GM18867 (cell line): ENCODE results near the gene ETS1.
"Not testable (repeated sequence)": the region's sequence is repeated elsewhere in the genome, so short reads cannot be mapped to it uniquely, and the experiment has no call there.

Experiments
- ATAC-seq: cut with Tn5 transposase; IDR thresholded peaks from one replicate; pipeline ENCODE4 v1.9.1; 2021; ENCODE audit warnings: mild to moderate bottlenecking, moderate library complexity; ENCODE audit not compliant: unreplicated experiment

ETS1 gene

DNA sequence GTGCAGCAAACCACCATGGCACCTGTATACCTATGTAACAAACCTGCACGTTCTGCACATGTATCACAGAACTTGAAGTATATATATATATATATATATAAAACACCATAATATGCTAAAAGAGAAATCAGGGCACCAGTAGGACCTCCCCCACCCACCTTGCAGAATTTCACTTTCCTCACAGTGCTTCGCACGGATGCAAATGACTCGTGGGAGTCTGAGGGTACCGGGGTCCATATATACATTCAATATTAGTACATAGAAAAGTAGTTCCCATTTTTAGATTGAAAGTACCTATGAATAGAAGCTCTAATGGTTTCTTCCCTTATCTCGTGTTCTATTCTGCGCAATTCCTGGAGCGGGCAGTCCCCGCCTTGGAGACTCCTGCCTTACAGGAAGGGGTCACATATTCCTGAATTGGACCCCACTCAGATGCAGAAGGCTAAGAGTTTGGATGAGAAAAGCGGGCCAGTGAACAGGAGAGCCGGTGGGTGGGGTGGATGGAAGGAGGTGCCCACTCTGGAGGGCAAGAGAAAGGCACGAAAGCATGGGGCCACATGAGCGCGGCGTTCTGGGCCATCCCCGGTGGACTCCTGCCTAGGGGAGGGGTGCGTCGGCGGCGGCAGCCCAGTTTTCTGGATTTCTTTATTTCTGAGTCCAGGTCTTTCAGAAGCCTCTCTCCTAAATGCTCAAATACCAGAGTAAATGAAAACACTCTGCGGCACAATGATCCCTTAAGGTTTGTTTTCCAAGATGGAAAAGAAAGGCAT, 136.3 kb downstream of the ETS1 start:
- ATAC-seq: no peak

DNA sequence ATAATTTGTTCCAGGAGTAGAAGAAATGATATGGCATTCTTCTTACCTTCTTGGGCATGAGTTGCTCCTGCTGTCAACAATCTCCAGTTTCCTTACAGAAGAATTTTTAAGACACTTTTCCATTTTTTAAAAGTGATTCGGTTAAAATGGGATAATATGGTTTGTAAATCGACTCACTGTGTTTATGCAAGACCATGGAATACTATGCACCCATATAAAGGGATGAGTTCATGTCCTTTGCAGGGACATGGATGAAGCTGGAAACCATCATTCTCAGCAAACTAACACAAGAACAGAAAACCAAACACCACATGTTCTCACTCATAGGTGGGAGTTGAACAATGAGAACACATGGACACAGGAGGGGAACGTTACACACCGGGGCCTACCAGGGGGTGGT, 136.9 kb downstream of the ETS1 start:
- not testable (repeated sequence) for ATAC-seq

DNA sequence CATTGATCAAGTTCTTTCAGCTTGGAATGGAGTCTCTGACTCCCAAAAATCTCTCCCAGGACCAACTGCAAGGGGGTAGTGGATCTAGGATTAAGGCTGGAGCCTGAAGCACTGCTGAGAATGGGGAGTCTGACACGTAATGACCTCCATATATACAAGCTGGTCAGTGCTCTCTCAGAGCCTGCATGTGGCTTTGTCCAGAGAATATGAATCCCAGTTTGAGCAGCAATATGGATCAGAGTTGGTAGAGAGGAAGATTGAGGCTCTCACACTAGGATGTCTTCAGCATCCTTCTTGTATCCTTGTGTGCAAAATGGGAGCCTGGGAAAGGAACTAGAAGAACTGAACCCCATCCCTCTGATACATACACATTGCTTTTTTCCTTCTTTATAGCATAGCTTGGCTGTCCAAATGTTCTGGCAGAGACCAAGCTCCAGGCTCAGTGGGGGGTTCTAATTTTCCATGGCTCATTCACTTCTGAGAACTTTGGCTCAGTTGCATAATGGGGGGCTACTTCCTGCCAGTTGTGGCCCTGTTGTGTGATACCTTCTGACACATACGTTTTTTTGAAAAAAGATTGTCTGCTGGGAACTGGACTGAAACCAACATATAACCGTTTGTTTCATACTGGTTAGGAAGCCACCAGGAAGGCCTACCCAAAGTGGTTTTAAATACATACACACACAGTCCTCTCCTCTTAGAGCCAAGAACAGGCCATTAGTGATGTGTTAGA, 138.2 kb downstream of the ETS1 start:
- no peak for ATAC-seq

DNA sequence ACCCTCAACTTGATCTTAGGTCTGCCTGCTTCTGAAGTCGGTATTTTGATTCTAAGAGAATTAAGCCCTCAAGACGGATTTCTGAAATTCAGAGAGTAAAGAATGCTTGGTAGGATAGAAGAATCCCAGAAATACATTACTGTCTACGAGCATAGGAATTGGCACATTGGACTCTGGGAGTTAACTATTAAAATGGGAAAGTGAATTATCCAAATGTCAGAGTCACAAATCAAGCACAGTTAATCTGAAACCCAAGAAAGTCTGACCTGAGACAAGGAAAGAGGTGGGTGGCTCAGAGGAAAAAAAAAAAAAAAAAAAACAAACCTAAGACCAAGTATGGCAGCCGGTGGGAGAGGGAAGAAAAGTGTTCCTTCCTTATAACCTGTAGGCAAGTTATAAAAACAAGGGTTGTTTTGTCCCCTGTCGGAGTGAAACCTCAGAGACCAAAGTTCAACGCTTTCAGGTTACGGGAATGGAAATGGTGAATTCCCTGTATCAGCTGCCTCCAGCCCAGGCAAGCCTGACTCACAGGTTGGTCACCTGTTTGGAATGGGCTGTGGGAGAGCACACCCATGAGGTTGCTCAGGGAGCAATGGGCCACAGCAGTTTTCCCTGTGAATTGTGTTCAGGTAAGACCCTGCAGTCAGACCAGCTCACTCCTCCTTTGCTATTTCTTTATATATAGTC, 139.0 kb downstream of the ETS1 start:
- ATAC-seq: no peak

DNA sequence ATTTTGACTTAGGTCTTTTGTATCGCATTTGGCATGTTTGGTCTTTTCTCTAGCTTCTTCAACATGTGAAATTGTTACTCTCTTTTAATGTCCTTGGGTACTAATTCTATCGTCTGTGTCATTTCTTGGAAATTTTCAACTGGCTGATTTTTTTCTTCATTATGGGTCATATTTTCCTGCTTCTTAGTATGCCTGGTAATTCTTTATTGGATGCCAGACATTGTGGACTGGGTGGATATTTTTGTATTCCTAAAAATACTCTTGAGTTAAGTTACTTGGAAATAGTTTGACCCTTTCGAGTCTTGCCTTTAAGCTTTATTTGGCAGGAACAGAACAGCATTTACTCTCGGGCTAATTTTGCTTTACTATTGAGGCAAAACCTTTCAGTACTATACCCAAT, 140.1 kb downstream of the ETS1 start:
- ATAC-seq: no peak

DNA sequence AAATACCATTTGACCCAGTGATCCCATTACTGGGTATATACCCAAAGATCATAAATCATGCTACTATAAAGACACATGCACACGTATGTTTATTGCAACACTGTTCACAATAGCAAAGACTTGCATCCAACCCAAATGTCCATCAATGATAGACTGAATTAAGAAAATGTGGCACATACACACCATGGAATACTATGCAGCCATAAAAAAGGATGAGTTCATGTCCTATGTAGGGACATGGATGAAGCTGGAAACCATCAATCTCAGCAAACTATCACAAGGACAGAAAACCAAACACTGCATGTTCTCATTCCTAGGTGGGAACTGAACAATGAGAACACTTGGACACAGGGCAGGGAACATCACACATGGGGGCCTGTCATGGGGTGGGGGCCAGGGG, 141.4 kb downstream of the ETS1 start:
- not testable (repeated sequence) for ATAC-seq

DNA sequence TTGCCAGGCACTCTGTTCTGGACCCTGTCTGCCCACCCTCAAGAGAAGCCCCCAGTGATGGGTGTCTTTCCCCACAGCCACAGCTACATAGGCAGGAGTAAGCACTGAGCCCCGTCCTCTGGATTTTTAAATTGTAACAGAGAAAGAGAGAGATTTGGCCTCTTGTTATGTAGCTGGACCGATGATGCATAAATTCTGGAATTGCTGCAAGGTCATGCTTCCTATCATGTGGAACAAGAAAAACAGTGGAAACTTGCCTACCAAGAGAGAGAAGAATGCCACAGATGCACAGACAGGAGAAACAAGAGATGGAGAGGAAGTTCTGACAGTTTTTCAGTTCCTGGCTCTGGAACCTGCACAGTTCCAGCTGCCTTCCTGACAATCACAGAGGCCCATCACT, 150.2 kb downstream of the ETS1 start:
- ATAC-seq: no peak

DNA sequence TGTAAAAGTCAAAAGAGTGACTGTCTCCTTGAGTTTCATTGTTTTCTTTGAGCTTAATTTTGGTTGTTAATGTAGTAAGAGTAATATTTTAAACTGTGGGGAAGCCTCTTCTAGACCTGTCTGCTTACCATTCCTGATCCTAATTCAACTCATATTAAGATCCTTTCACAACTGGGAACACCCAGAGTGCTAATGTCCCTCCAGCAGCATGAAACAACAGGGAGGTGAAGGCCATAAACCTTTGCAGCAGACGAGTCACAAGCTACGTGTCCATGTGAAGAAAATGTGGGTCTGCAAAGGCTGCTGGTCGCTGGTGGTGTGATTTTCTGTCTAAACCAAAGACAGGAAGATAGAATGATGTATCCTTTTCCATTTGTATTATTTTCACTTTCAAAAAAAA, 152.5 kb downstream of the ETS1 start:
- ATAC-seq: no peak

DNA sequence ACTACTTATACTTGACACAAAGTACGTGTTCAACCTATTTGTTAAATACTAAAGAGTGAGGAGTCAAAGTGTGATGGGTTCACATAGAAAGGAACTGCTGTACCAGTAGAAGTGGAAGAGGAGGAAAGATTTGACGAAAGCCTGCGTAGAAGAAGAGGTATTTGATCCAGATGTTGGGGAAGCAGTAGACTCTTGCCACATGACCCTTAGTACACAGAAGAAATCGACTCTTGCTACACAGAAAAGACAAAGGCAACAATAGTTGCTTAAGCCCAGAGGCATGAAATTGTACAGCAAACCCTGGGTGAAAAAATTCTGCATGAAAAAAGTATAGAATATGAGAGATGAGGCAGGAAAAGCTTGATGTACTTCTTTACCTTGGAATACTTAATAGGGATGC, 152.9 kb downstream of the ETS1 start:
- ATAC-seq: no peak

DNA sequence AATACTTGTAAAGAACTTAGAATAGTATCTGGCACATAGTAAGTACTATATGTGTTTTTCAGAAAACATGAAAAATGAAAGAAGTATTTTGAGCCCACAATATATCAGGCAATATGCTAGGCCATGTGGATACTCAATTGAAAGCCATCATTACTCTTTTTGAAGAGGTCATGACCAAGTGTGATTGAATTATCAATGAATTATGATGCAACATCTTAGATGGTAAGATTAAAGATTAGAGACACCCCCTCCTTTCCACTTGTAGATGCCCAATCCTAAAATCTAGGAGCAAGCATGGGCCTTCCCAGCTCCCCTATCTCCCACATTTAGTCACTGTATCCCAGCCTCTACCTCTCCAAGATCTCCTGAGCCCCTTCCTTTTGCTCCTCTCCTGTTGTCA, 154.4 kb downstream of the ETS1 start:
- ATAC-seq: no peak

DNA sequence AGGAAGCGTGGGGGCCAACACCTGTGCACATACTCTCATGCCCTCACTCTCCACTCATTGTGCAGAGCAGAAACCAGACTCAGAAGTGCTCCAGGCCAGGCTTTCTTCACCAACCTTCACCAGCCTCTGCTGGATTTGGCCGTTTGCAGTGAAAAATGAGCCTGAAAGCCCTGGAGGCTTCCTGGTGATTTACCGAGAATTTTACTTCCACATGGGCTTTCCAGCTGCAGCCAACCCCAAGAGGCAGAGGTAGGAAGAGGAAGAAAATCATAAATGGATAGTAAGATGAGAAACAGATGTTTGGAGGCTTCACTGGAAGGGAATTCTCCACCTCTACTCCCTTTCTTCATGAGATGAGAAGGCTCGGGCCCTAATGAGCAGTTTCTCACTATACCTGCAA, 155.4 kb downstream of the ETS1 start:
- ATAC-seq: no peak

DNA sequence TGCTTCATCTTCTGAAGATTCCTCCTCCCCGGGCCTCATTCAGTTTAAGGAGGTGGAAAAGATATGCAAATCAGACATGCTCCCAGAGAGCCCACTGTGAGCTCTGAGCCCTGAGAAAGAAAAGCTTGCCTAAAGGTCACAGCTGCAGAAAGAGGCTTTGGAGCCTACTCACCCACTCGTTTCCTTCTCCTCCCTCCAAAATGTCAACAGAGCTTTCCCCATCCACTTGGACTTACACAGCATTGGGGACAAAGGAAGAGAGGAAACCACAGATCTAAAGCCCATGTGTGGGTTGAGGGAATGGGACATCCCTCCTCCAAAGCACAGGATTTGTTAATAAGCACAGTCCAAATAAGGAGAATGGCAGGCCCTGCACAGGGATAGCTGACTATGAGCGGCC, 158.4 kb downstream of the ETS1 start:
- no peak for ATAC-seq

DNA sequence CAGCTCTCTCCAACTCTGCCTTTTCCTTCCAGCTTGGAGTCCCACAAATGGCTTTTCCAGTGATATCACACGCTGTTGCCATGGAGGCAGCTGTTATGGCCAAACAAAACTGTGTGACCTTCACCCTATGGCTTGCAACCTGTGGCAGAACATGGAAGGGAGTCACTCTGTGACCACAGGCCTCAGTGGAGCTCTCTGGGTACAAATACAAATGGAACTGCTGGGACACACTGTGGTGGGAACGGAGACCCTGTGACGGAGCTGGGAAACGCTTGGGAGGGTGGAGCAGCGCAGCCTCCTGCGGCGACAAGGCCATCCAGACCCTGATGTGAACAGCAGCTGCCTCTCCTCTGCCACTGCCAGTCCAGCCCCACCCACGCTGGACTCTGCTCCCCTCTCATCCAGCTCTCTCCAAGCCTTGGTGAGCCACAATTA, 162.5 kb downstream of the ETS1 start:
- ATAC-seq: no peak

DNA sequence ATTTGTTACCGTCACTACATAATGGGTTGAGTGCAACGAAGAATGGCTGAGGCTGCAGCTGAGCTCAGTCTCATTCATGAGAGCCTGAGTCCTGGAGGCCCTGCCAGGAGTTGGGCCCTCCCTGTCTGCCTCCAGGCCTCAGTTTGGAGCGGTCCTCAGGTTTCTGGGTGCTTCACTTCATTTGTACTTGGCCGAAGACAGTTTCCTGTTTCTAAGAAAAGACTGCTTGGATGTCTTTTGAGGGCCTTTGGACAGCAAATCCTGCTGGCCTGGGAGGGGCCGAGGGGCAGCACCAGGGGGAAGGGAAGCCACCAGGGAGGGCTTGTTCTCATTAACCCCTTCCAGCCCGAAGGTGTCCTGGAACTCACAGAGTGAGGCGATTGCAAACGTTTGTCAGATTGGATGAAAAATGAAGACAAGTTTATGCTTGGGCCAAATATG, 163.1 kb downstream of the ETS1 start:
- ATAC-seq: no peak

DNA sequence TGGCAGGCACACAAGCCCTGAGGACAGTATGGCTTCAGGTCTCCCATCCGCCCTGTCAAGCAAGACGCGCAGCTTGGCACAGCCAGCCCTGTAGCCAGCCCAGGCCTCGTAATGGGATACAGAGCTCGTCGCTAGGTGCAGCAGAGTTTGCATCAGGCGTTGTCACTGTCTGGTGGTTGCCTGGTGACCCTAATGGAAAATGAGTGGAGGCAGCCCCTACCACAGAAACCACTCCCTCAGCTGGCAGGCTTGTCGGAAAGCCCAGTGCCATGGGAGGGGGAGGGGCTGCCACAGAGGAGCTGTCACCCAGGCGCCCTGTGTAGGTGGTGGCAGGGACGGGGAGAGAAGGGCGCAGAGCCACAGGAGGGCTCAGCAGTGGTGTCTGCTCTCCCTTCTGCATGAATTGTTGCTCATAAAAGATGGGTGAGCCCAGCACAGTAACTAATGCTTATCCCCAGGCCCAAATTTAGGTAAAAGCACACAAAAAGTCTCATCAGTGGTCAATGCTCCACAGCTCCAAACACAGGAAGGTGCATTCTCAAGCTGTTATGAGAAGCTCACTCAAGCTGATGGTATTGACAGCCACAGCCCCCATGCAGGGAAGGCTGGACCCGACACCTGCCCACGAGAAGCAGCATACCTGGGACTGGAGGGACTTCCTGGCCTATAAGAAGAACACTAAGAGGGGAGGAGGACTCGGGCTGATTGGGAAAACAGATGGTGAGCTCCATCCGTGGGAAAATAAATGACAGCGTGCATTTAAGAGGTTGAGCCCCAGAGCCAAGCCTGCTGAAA, 164.6 kb downstream of the ETS1 start:
- no peak for ATAC-seq

DNA sequence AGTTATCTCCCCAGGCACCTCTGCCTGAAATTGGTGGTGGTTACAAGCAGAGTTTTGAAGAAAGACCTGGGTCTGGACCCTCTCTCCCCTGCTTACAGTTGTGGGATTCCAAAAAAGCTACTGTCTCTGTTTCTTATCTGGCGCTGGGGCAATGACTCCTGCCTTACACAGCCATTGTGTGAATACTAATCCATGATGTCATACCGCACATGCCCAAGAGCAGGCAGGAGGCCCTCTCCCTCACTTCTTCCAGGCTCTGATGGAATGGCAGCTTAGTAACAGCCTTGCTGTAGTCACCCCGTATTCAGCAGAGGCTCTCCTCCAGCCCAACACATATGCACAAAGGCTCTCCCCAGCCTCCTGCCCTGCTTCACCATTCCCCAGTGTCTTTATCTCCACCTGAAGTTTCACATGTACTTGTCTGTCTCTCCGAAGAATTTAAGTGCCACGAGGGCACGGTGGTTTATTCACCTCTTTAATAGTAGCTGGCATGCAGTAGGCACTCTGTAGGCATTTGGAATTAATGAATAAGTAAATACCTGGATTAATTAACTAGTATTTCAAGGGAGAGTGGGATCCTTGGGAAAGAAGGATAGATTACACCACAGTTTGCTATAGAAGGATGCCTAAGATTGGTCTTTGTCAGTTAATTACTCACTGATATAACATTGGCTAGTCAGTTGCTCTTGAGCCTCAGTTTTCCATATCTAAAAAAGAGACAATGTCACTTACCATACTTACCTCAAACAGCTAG, 165.6 kb downstream of the ETS1 start:
- no peak for ATAC-seq

DNA sequence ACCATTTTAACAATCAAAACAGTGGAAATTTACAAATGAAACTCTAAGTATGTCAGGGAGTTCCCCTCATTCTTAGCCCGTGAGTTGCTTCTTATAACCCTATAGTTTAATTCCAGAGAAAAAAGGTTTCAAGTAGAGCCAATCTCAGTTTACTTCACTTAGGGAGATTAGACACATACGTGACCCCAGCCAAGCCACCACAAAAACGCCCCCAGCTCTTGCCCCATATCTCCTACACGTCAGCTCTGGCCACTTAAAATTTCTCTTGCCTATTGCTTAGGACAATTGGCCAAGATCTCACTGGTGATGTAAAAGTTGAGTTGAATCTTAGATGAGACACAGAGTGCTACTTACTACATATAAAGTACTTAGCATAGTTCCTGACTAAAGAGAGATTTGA, 166.4 kb downstream of the ETS1 start:
- ATAC-seq: no peak

DNA sequence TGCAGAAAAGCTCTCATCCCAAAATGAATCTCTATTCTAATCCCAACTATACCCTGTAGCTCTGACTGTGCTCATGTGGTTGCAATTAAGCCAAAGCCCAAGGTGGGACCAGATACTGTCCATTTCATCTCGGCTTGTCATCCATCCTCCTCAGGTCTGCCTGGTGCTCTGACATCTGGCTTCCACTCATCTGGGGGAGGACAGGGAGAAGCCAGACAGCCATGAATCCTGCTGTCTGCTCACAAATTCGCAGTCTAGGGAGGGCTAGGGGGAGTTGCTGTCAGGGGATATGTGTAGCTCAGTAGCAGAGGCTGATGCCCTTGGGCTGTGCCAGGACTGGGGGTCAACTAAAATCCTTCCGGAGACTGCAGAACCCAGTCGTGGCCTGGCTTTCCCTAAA, 167.1 kb downstream of the ETS1 start:
- ATAC-seq: no peak

DNA sequence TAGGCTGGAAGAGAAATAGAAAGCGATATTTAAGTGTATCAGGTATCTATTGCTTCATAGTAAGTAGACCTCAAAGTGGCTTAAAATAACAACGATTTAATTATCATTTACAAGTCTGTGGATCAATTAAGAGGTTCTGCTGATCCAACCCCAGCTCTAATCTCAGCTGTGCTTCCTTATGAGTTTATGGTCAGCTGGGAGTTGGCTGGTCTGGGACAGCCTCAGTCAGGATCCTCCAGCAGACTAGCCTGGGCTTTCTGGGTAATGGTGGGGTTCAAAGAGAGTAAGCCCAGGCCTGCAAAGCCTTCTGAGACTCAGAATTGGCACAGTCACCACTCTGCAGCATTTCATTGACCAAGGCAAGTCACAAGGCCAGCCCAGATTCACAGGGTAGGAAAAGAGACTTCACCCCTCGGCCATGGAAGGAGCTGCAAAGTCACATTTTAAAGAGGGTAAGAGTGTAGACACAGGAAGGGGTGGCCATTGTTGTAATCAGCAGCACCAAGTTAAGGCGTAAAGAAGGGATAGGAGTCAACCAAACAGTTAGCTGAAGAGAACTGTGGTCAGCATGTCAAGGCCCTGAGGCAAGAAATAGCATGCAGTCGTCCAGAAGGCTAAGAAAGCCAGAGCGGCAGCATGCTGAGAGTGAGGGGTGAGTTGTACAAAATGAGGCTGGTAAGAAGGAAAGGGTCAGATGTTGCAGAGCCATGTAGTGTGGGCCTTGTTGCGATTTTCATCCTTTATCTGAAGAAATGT, 168.2 kb downstream of the ETS1 start:
- no peak for ATAC-seq
